ENCODE data around the gene RBM23. TPM values are rescaled to one million over a fixed set of nuclear protein-coding genes. Genes with fewer than 3 reads are reported as not detected.

RBM23 gene
- total RNA-seq, 1 donor: 84.6 TPM

GRCh38 chr14:22846811-22847307 lies 72.1 kb downstream of the RBM23 start:
- DNase-seq (ENCODE audit: low read depth in 2 of 3, low spot score in 2 of 3): no peak

DNA sequence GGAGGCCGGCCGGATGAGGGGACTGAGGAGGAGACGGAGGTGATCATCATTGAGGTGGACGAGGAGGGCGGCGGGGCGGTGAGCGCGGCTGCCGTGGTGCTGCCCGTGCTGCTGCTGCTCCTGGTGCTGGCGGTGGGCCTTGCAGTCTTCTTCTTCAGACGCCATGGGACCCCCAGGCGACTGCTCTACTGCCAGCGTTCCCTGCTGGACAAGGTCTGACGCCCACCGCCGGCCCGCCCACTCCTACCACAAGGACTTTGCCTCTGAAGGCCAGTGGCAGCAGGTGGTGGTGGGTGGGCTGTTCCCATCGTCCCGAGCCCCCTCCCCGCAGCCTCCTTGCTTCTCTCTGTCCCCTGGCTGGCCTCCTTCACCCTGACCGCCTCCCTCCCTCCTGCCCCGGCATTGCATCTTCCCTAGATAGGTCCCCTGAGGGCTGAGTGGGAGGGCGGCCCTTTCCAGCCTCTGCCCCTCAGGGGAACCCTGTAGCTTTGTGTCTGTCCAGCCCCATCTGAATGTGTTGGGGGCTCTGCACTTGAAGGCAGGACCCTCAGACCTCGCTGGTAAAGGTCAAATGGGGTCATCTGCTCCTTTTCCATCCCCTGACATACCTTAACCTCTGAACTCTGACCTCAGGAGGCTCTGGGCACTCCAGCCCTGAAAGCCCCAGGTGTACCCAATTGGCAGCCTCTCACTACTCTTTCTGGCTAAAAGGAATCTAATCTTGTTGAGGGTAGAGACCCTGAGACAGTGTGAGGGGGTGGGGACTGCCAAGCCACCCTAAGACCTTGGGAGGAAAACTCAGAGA lies 72.9 kb downstream of the RBM23 start:
- no peak for DNase-seq (ENCODE audit: low read depth in 2 of 3, low spot score in 2 of 3)

GRCh38 chr14:22845103-22845394 lies 73.9 kb downstream of the RBM23 start:
- no peak for DNase-seq (ENCODE audit: low read depth in 2 of 3, low spot score in 2 of 3)

GRCh38 chr14:22844221-22845102 lies 74.5 kb downstream of the RBM23 start:
- DNase-seq (ENCODE audit: low read depth in 2 of 3, low spot score in 2 of 3): no peak

Small RNA genes lying within 50 kb of the gene (small RNA-seq; reads per million reads assigned to genes)
- gene RF00019: not detected

Other genes with a start within 250 kb of the RBM23 start
- 138 TPM for gene OXA1L, start 152.5 kb downstream of the RBM23 start, total RNA-seq
- gene SLC7A7, start 103.7 kb downstream of the RBM23 start, total RNA-seq: 1.9 TPM
- 16.2 TPM for gene MRPL52, start 89.3 kb downstream of the RBM23 start, total RNA-seq
- gene MMP14, start 82.6 kb downstream of the RBM23 start, total RNA-seq: 1.6 TPM
- gene LRP10, start 47.4 kb downstream of the RBM23 start, total RNA-seq: 47.9 TPM
- gene REM2, start 35.9 kb downstream of the RBM23 start, total RNA-seq: under 0.01 TPM
- 75.9 TPM for gene PRMT5, start 10.2 kb upstream of the RBM23 start, total RNA-seq
- 73.8 TPM for gene HAUS4, start 37.9 kb upstream of the RBM23 start, total RNA-seq
- gene AJUBA, start 63.4 kb upstream of the RBM23 start, total RNA-seq: 1.9 TPM
- gene C14orf93, start 91.0 kb upstream of the RBM23 start, total RNA-seq: 29.9 TPM
- gene PSMB5, start 115.8 kb upstream of the RBM23 start, total RNA-seq: 100 TPM
- not detected for gene PSMB11, start 123.1 kb upstream of the RBM23 start, total RNA-seq
- gene CDH24, start 138.4 kb upstream of the RBM23 start, total RNA-seq: 1.6 TPM
- 77.3 TPM for gene ACIN1, start 176.0 kb upstream of the RBM23 start, total RNA-seq
- 35.0 TPM for gene C14orf119, start 176.4 kb upstream of the RBM23 start, total RNA-seq
- not detected for gene CIROP, start 185.8 kb upstream of the RBM23 start, total RNA-seq
- gene CEBPE, start 200.1 kb upstream of the RBM23 start, total RNA-seq: 0.81 TPM